Liver (tissue), 9 donors: ENCODE data around the gene CSNK1G3. TPM values are rescaled to one million over a fixed set of nuclear protein-coding genes. Genes with fewer than 3 reads are reported as not detected.

Source experiments
- DNase-seq: peaks from one replicate; pipeline ENCODE4 v3.0.0-alpha.2; 2017; ENCODE audit warnings: low spot score
- H3K27ac ChIP-seq, 2 donors: one replicate each; pipeline ENCODE4 v1.7.0; 2013; ENCODE audit warnings: inconsistent platforms in 2 of 2, low read length in 2 of 2, control low read depth in 1 of 2, low read depth in 1 of 2, mild to moderate bottlenecking in 1 of 2
- H3K27me3 ChIP-seq, 4 donors: one replicate each; pipeline versions ENCODE4 v1.6.1 to v1.7.0; 2013; ENCODE audit warnings: low read length in 3 of 4, inconsistent platforms in 1 of 4, mild to moderate bottlenecking in 1 of 4, moderate library complexity in 1 of 4; ENCODE audit not compliant: control insufficient read depth in 4 of 4, insufficient read depth in 4 of 4
- H3K36me3 ChIP-seq, 4 donors: one replicate each; pipeline versions ENCODE4 v1.6.1 to v1.7.0; 2013; ENCODE audit warnings: low read length in 3 of 4, mild to moderate bottlenecking in 3 of 4, low read depth in 1 of 4, moderate library complexity in 1 of 4; ENCODE audit not compliant: control insufficient read depth in 4 of 4, insufficient read depth in 3 of 4
- H3K4me1 ChIP-seq, 4 donors: one replicate each; pipeline versions ENCODE4 v1.6.1 to v1.7.0; 2013; ENCODE audit warnings: low read length in 3 of 4, mild to moderate bottlenecking in 3 of 4, moderate library complexity in 1 of 4; ENCODE audit not compliant: control insufficient read depth in 4 of 4, insufficient read depth in 4 of 4
- H3K4me3 ChIP-seq, 3 donors: one replicate each; pipeline versions ENCODE4 v1.6.1 to v1.7.0; 2013; ENCODE audit warnings: low read length in 3 of 3, control low read depth in 1 of 3, low read depth in 1 of 3, mild to moderate bottlenecking in 1 of 3
- H3K9ac ChIP-seq, 2 donors: one replicate each; pipeline ENCODE4 v1.7.0; 2013; ENCODE audit warnings: low read length in 2 of 2, mild to moderate bottlenecking in 2 of 2, moderate library complexity in 2 of 2, control low read depth in 1 of 2, low read depth in 1 of 2
- H3K9me3 ChIP-seq, 4 donors: one replicate each; pipeline versions ENCODE4 v1.6.1 to v1.7.0; 2013; ENCODE audit warnings: low read length in 3 of 4; ENCODE audit not compliant: control insufficient read depth in 4 of 4
- ATF3 ChIP-seq: IDR thresholded peaks from 2 replicates; pipeline ENCODE4 v1.6.1; 2016; ENCODE audit warnings: antibody characterized with exemption
- CTCF ChIP-seq: fragments of 150-350 bp; IDR thresholded peaks from 2 replicates; pipeline ENCODE4 v1.5.1; 2017; ENCODE audit warnings: improper control_type of control experiment, low read depth, low read length; ENCODE audit not compliant: missing input control
- EGR1 ChIP-seq, 2 donors: IDR thresholded peaks; 2 replicates each; pipeline ENCODE4 v1.6.1; 2016 to 2018; ENCODE audit warnings: antibody characterized with exemption in 2 of 2, low read depth in 2 of 2
- FOXA1 ChIP-seq: IDR thresholded peaks from 2 replicates; pipeline ENCODE4 v1.6.1; 2016; ENCODE audit warnings: antibody characterized with exemption
- FOXA2 ChIP-seq: IDR thresholded peaks from 2 replicates; pipeline ENCODE4 v1.6.1; 2016; ENCODE audit warnings: antibody characterized with exemption
- GABPA ChIP-seq, 2 donors: IDR thresholded peaks in 1 of 2; conservative IDR thresholded peaks in 1 of 2; 2 replicates each; pipeline ENCODE4 v1.6.1; 2016; ENCODE audit warnings: antibody characterized with exemption in 2 of 2, mild to moderate bottlenecking in 1 of 2, moderate library complexity in 1 of 2
- HNF4A ChIP-seq, 2 donors: conservative IDR thresholded peaks; 2 replicates each; pipeline ENCODE4 v1.6.1; 2016; ENCODE audit warnings: antibody characterized with exemption in 2 of 2, mild to moderate bottlenecking in 2 of 2
- HNF4G ChIP-seq: IDR thresholded peaks from 2 replicates; pipeline ENCODE4 v1.6.1; 2016; ENCODE audit warnings: antibody characterized with exemption
- JUND ChIP-seq, 2 donors: IDR thresholded peaks; 2 replicates each; pipeline ENCODE4 v1.6.1; 2016; ENCODE audit warnings: antibody characterized with exemption in 2 of 2
- MAX ChIP-seq: IDR thresholded peaks from 2 replicates; pipeline ENCODE4 v1.6.1; 2016; ENCODE audit warnings: antibody characterized with exemption
- NR2F2 ChIP-seq: IDR thresholded peaks from 2 replicates; pipeline ENCODE4 v1.6.1; 2016; ENCODE audit warnings: antibody characterized with exemption
- RAD21 ChIP-seq, 2 donors: IDR thresholded peaks; 2 replicates each; pipeline ENCODE4 v1.6.1; 2016; ENCODE audit warnings: antibody characterized with exemption in 2 of 2, mild to moderate bottlenecking in 2 of 2
- REST ChIP-seq: IDR thresholded peaks from 2 replicates; pipeline ENCODE4 v1.6.1; 2016; ENCODE audit warnings: antibody characterized with exemption, mild to moderate bottlenecking
- SP1 ChIP-seq: IDR thresholded peaks from 2 replicates; pipeline ENCODE4 v1.6.1; 2018; ENCODE audit warnings: antibody characterized with exemption, mild to moderate bottlenecking
- TAF1 ChIP-seq: conservative IDR thresholded peaks from 2 replicates; pipeline ENCODE4 v1.6.1; 2016; ENCODE audit warnings: antibody characterized with exemption, mild to moderate bottlenecking
- YY1 ChIP-seq: IDR thresholded peaks from 2 replicates; pipeline ENCODE4 v1.6.1; 2016; ENCODE audit warnings: antibody characterized with exemption, mild to moderate bottlenecking
- ZBTB33 ChIP-seq: IDR thresholded peaks from 2 replicates; pipeline ENCODE4 v1.6.1; 2016; ENCODE audit warnings: antibody characterized with exemption
- WGBS: extraction: QIAGEN DNeasy Blood & Tissue Kit; methylation state at CpG from one replicate; pipeline ENCODE4 v1.1.7; 2013; 5-methylcytosine and 5-hydroxymethylcytosine counted together
- polyA plus RNA-seq, 2 donors: library from polyadenylated mRNA; stranded (reverse) in 1 of 2; unstranded in 1 of 2; fragments of 200-250 nt in 1 of 2; fragments of >200 nt in 1 of 2; fragmentation: Nextera tagmentation in 1 of 2; extraction: Ambion mirVana in 1 of 2; gene quantifications; one replicate each; pipeline versions ENCODE4 v1.2.1 to v1.2.3, GENCODE V29; 2013 to 2015
- total RNA-seq, 2 donors: library from RNA; depleted of rRNA; stranded (reverse); fragments of >200 nt; gene quantifications; one replicate each; pipeline ENCODE4 v1.2.3, GENCODE V29; 2014
- donor health status: healthy.
- donor health status: healthy.
- donor health status: healthy.
- donor health status: healthy.
- donor health status: healthy.

CSNK1G3 gene
- total and polyA plus RNA-seq, 4 donors = 6.8 to 28.9 (median 15.4) TPM

GRCh38 chr5:123537256-123537655, 25.3 kb downstream of the CSNK1G3 start:
- H3K27me3 ChIP-seq = no peaks in the 10 kb centered on the region
- no peak overlapping the region for H3K27ac ChIP-seq
- no peaks in the 10 kb centered on the region for H3K9me3 ChIP-seq
- no peak overlapping the region for H3K9ac ChIP-seq
- TF ChIP-seq ATF3 = no peak
- no peak for TF ChIP-seq MAX
- no peak for TF ChIP-seq SP1
- no peak for TF ChIP-seq ZBTB33
- TF ChIP-seq HNF4A (conservative IDR thresholded peaks at IDR 0.05) = no peak
- no peak for TF ChIP-seq EGR1 (IDR thresholded peaks at IDR 0.05; ENCODE audit: low read depth in 2 of 2)
- no peak for TF ChIP-seq CTCF
- no peak for TF ChIP-seq HNF4G
- no peak for TF ChIP-seq GABPA (IDR thresholded peaks at IDR 0.05 in 1 of 2, conservative IDR thresholded peaks at IDR 0.05 in 1 of 2)
- TF ChIP-seq REST = no peak
- TF ChIP-seq FOXA2 = no peak
- TF ChIP-seq YY1 = no peak
- no peak for TF ChIP-seq NR2F2
- TF ChIP-seq JUND (IDR thresholded peaks at IDR 0.05) = no peak
- no peak for TF ChIP-seq FOXA1
- TF ChIP-seq RAD21 (IDR thresholded peaks at IDR 0.05) = no peak
- H3K4me1 ChIP-seq = peaks cover 0 to 3% (median 1%) of the 10 kb centered on the region in 4 donors
- whole genome bisulfite sequencing = 99% methylated on average over 2 of the region's 2 CpGs
- H3K4me3 ChIP-seq = no peak overlapping the region
- no peak for DNase-seq
- H3K36me3 ChIP-seq = no peaks in the 10 kb centered on the region

- Histone ChIP-seq H3K9ac (no peak overlapping the region), H3K4me1 (peaks cover 0 to 3% (median 1%) of the 10 kb centered on the region in 4 donors), H3K27ac (no peak overlapping the region), H3K36me3 (no peaks in the 10 kb centered on the region), H3K4me3 (no peak overlapping the region), H3K27me3 (no peaks in the 10 kb centered on the region), H3K9me3 (no peaks in the 10 kb centered on the region)
- WGBS = 90% methylated on average over 2 of the region's 2 CpGs
- TF ChIP-seq MAX (no peak), TAF1 (no peak), RAD21 (IDR thresholded peaks at IDR 0.05) (no peak)
- DNase-seq = no peak
Observed at GRCh38 chr5:123537845-123538244, 25.9 kb downstream of the CSNK1G3 start.
